Umbilical cord (tissue), 2 donors: ENCODE results near the gene KIF5C. TPM values are rescaled to one million over a fixed set of nuclear protein-coding genes. Genes with fewer than 3 reads are reported as not detected.

Experiments used
- DNase-seq: peaks from one replicate; pipeline ENCODE4 v3.0.0-alpha.2; 2015; ENCODE audit warnings: low spot score
- total RNA-seq: library from RNA; depleted of rRNA; stranded (reverse); fragments of >200 nt; gene quantifications from one replicate; pipeline ENCODE4 v1.2.3, GENCODE V29; 2014; ENCODE audit warnings: low replicate concordance; ENCODE audit not compliant: insufficient read depth

KIF5C gene
- total RNA-seq, 1 donor from 2014 or later = 4.3 TPM

GRCh38 chr2:148924514-148925178, 49.6 kb downstream of the KIF5C start:
- no peak for DNase-seq

- DNase-seq = peak; percentile 52
These were observed 51.4 kb downstream of the KIF5C start for GRCh38 chr2:148926291-148926961.

GRCh38 chr2:148926981-148927401, 52.0 kb downstream of the KIF5C start:
- no peak for DNase-seq

- DNase-seq = no peak
These were observed 53.4 kb downstream of the KIF5C start for GRCh38 chr2:148928395-148928794.

GRCh38 chr2:148930046-148930775, 55.2 kb downstream of the KIF5C start:
- DNase-seq = peak; percentile 52

- DNase-seq = no peak
These were observed 57.5 kb downstream of the KIF5C start for GRCh38 chr2:148932536-148932935.

GRCh38 chr2:148933456-148933855, 58.4 kb downstream of the KIF5C start:
- DNase-seq = no peak

GRCh38 chr2:148935791-148936190, 60.8 kb downstream of the KIF5C start:
- DNase-seq = no peak

- DNase-seq = no peak
These were observed 61.9 kb downstream of the KIF5C start for GRCh38 chr2:148936857-148937450.

GRCh38 chr2:148939271-148939670, 64.2 kb downstream of the KIF5C start:
- no peak for DNase-seq

- DNase-seq = peak; percentile 45
These were observed 68.1 kb downstream of the KIF5C start for GRCh38 chr2:148943097-148943496.

GRCh38 chr2:148944536-148944935, 69.5 kb downstream of the KIF5C start:
- DNase-seq = no peak

- DNase-seq = no peak
These were observed 72.3 kb downstream of the KIF5C start for GRCh38 chr2:148947299-148947698.

- DNase-seq = no peak
These were observed 73.8 kb downstream of the KIF5C start for GRCh38 chr2:148948868-148949267.

- DNase-seq = no peak
These were observed 74.3 kb downstream of the KIF5C start for GRCh38 chr2:148949348-148949747.

- no peak for DNase-seq
These were observed 77.6 kb downstream of the KIF5C start for GRCh38 chr2:148952621-148953020.

GRCh38 chr2:148953426-148953825, 78.4 kb downstream of the KIF5C start:
- DNase-seq = no peak

GRCh38 chr2:148954536-148954935, 79.5 kb downstream of the KIF5C start:
- no peak for DNase-seq

- no peak for DNase-seq
These were observed 80.8 kb downstream of the KIF5C start for GRCh38 chr2:148955798-148956197.

GRCh38 chr2:148957023-148957422, 82.0 kb downstream of the KIF5C start:
- DNase-seq = no peak

- DNase-seq = no peak
These were observed 84.7 kb downstream of the KIF5C start for GRCh38 chr2:148959745-148960144.

- no peak for DNase-seq
These were observed 85.5 kb downstream of the KIF5C start for GRCh38 chr2:148960483-148960882.
